Liver (tissue), 3 donors: ENCODE results near the gene KRTAP6-1.

ENCODE experiments used
- CTCF ChIP-seq: fragments of 150-350 bp; IDR thresholded peaks from 2 replicates; pipeline ENCODE4 v1.5.1; 2017; ENCODE audit warnings: improper control_type of control experiment, low read depth, low read length; ENCODE audit not compliant: missing input control
- MAX ChIP-seq: IDR thresholded peaks from 2 replicates; pipeline ENCODE4 v1.6.1; 2016; ENCODE audit warnings: antibody characterized with exemption
- TAF1 ChIP-seq: conservative IDR thresholded peaks from 2 replicates; pipeline ENCODE4 v1.6.1; 2016; ENCODE audit warnings: antibody characterized with exemption, mild to moderate bottlenecking
- donor health status: healthy.
- donor health status: healthy.

- no peak for TF ChIP-seq TAF1
- TF ChIP-seq CTCF = no peak
- TF ChIP-seq MAX = no peak
These were observed 14.4 kb upstream of the KRTAP6-1 start for GRCh38 chr21:30628109-30628508.
